Suprapubic skin (tissue), 4 donors: ENCODE data around the gene CHID1. TPM values are rescaled to one million over a fixed set of nuclear protein-coding genes. Genes with fewer than 3 reads are reported as not detected.

ENCODE experiments used
- DNase-seq, 2 donors: peaks; one replicate each; pipeline ENCODE4 v3.0.0-alpha.2; 2019; ENCODE audit warnings: low spot score in 2 of 2
- H3K27ac ChIP-seq: fragments of 200-600 bp; sonication (generic); one replicate; pipeline ENCODE4 v1.5.1; 2019
- H3K27me3 ChIP-seq: fragments of 200-600 bp; sonication (generic); one replicate; pipeline ENCODE4 v1.5.1; 2019
- H3K36me3 ChIP-seq: fragments of 200-600 bp; sonication (generic); one replicate; pipeline ENCODE4 v1.5.1; 2019
- H3K4me1 ChIP-seq: fragments of 200-600 bp; sonication (generic); one replicate; pipeline ENCODE4 v1.5.1; 2019
- H3K4me3 ChIP-seq: fragments of 200-600 bp; sonication (generic); one replicate; pipeline ENCODE4 v1.5.1; 2019; ENCODE audit warnings: mild to moderate bottlenecking
- H3K9me3 ChIP-seq: fragments of 200-600 bp; sonication (generic); one replicate; pipeline ENCODE4 v1.5.1; 2019
- CTCF ChIP-seq, 2 donors: fragments of 200-600 bp in 1 of 2; fragments of 450-650 bp in 1 of 2; sonication (generic) in 1 of 2; IDR thresholded peaks; one replicate each; pipeline ENCODE4 v1.5.1; 2016 to 2019; ENCODE audit warnings: antibody characterized with exemption in 2 of 2, mild to moderate bottlenecking in 1 of 2, moderate library complexity in 1 of 2
- EP300 ChIP-seq: sonication (generic); formaldehyde crosslinking; IDR thresholded peaks from one replicate; pipeline ENCODE4 v1.6.1; 2017; ENCODE audit warnings: antibody characterized with exemption
- POLR2A ChIP-seq, 2 donors: fragments of 450-650 bp; IDR thresholded peaks; one replicate each; pipeline ENCODE4 v1.6.1; 2017; ENCODE audit warnings: antibody characterized with exemption in 2 of 2, mild to moderate bottlenecking in 2 of 2, moderate library complexity in 2 of 2
- POLR2AphosphoS5 ChIP-seq, 3 donors: sonication (generic); formaldehyde crosslinking; IDR thresholded peaks; one replicate each; pipeline ENCODE4 v1.6.1; 2017; ENCODE audit warnings: antibody characterized with exemption in 3 of 3
- WGBS: methylation state at CpG from one replicate; pipeline ENCODE4 v1.1.5; 2018; 5-methylcytosine and 5-hydroxymethylcytosine counted together
- total RNA-seq, 4 donors: library from RNA; depleted of rRNA; stranded (reverse); fragments of >200 nt; gene quantifications; one replicate each; pipeline ENCODE4 v1.1.0, GENCODE V29; 2016

CHID1 gene
- total RNA-seq, 4 donors from 2014 or later = 46.5 to 111 (median 66.2) TPM

GRCh38 chr11:859394-860131, 51.0 kb downstream of the CHID1 start:
- Histone ChIP-seq H3K9me3 (no peaks in the 10 kb centered on the region), H3K36me3 (peaks cover 25% of the 10 kb centered on the region), H3K4me3 (no peak overlapping the region), H3K27ac (no peak overlapping the region), H3K4me1 (peaks cover 56% of the 10 kb centered on the region), H3K27me3 (no peaks in the 10 kb centered on the region)
- TF ChIP-seq CTCF (IDR thresholded peaks at IDR 0.05) = no peak
- no peak for TF ChIP-seq POLR2AphosphoS5 (IDR thresholded peaks at IDR 0.05)
- no peak for TF ChIP-seq EP300
- no peak for TF ChIP-seq POLR2A (IDR thresholded peaks at IDR 0.05)
- no peak for DNase-seq
- WGBS = 43% methylated on average over 21 of the region's 31 CpGs

GRCh38 chr11:858762-859339, 51.8 kb downstream of the CHID1 start:
- no peak for DNase-seq
- TF ChIP-seq POLR2AphosphoS5 (IDR thresholded peaks at IDR 0.05) (no peak), CTCF (IDR thresholded peaks at IDR 0.05) (no peak), POLR2A (IDR thresholded peaks at IDR 0.05) (no peak), EP300 (no peak)
- no peaks in the 10 kb centered on the region for H3K27me3 ChIP-seq
- peaks cover 18% of the 10 kb centered on the region for H3K36me3 ChIP-seq
- H3K4me3 ChIP-seq = no peak overlapping the region
- 85% methylated on average over 37 of the region's 37 CpGs for WGBS
- peaks cover 56% of the 10 kb centered on the region for H3K4me1 ChIP-seq
- H3K27ac ChIP-seq = no peak overlapping the region
- H3K9me3 ChIP-seq = no peaks in the 10 kb centered on the region

- no peaks in the 10 kb centered on the region for H3K27me3 ChIP-seq
- peaks cover 12% of the 10 kb centered on the region for H3K36me3 ChIP-seq
- DNase-seq = no peak
- no peak overlapping the region for H3K4me3 ChIP-seq
- H3K4me1 ChIP-seq = peaks cover 56% of the 10 kb centered on the region
- no peaks in the 10 kb centered on the region for H3K9me3 ChIP-seq
- WGBS = 88% methylated on average over 27 of the region's 27 CpGs
- no peak for TF ChIP-seq CTCF (IDR thresholded peaks at IDR 0.05)
- no peak for TF ChIP-seq POLR2AphosphoS5 (IDR thresholded peaks at IDR 0.05)
- no peak for TF ChIP-seq POLR2A (IDR thresholded peaks at IDR 0.05)
- TF ChIP-seq EP300 = no peak
- no peak overlapping the region for H3K27ac ChIP-seq
Measured at GRCh38 chr11:858053-858761, 52.4 kb downstream of the CHID1 start.

- H3K4me3 ChIP-seq = no peak overlapping the region
- H3K36me3 ChIP-seq = no peaks in the 10 kb centered on the region
- no peak overlapping the region for H3K27ac ChIP-seq
- 20% methylated on average over 1 of the region's 8 CpGs for WGBS
- no peaks in the 10 kb centered on the region for H3K27me3 ChIP-seq
- H3K9me3 ChIP-seq = no peaks in the 10 kb centered on the region
- no peak for TF ChIP-seq POLR2AphosphoS5 (IDR thresholded peaks at IDR 0.05)
- no peak for TF ChIP-seq CTCF (IDR thresholded peaks at IDR 0.05)
- TF ChIP-seq POLR2A (IDR thresholded peaks at IDR 0.05) = no peak
- no peak for TF ChIP-seq EP300
- DNase-seq = no peak
- peaks cover 47% of the 10 kb centered on the region for H3K4me1 ChIP-seq
Measured at GRCh38 chr11:856397-856796, 54.2 kb downstream of the CHID1 start.

GRCh38 chr11:855796-856195, 54.8 kb downstream of the CHID1 start:
- 62% methylated on average over 4 of the region's 12 CpGs for WGBS
- Histone ChIP-seq H3K36me3 (no peaks in the 10 kb centered on the region), H3K27me3 (no peaks in the 10 kb centered on the region), H3K4me1 (peaks cover 53% of the 10 kb centered on the region), H3K27ac (no peak overlapping the region), H3K4me3 (no peak overlapping the region), H3K9me3 (no peaks in the 10 kb centered on the region)
- TF ChIP-seq CTCF (IDR thresholded peaks at IDR 0.05) (no peak), POLR2AphosphoS5 (IDR thresholded peaks at IDR 0.05) (no peak), EP300 (no peak), POLR2A (IDR thresholded peaks at IDR 0.05) (no peak)
- DNase-seq = no peak
